Uterus (tissue), 2 donors: Measurements from ENCODE around the gene MS4A18.

Experiments
- POLR2A ChIP-seq, 2 donors: fragments of 450-650 bp; IDR thresholded peaks; one replicate each; pipeline ENCODE4 v1.6.1; 2016; ENCODE audit warnings: antibody characterized with exemption in 2 of 2, mild to moderate bottlenecking in 1 of 2, moderate library complexity in 1 of 2
- TF ChIP-seq, protein P1 (sequence below), 4 experiments: fragments of 200-600 bp in 2 of 4; fragments of 450-650 bp in 2 of 4; sonication (generic) in 2 of 4; IDR thresholded peaks; one replicate each; pipeline ENCODE4 v1.5.1; 2016 to 2019; ENCODE audit warnings: antibody characterized with exemption in 4 of 4, mild to moderate bottlenecking in 2 of 4, moderate library complexity in 1 of 4

DNA sequence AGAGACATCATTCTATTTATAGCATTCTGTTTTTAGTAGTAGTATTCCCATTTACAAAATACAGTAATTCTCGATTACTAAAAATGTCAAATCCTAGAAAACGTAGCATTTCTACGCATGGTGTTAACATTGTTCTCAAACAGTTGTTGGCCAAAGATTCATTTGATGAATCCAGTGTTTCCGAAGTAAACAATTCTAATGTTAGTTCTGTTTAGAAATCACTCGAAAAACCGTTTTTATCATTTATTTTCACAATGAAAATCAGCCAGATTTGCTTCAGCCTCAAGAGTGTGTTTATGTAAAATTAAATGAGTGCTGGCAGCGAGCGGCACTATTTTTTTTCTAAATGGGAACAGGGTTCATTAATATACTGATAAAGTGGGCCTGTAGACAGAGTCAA lies 7.1 kb downstream of the MS4A18 start:
- TF ChIP-seq, protein P1, sequence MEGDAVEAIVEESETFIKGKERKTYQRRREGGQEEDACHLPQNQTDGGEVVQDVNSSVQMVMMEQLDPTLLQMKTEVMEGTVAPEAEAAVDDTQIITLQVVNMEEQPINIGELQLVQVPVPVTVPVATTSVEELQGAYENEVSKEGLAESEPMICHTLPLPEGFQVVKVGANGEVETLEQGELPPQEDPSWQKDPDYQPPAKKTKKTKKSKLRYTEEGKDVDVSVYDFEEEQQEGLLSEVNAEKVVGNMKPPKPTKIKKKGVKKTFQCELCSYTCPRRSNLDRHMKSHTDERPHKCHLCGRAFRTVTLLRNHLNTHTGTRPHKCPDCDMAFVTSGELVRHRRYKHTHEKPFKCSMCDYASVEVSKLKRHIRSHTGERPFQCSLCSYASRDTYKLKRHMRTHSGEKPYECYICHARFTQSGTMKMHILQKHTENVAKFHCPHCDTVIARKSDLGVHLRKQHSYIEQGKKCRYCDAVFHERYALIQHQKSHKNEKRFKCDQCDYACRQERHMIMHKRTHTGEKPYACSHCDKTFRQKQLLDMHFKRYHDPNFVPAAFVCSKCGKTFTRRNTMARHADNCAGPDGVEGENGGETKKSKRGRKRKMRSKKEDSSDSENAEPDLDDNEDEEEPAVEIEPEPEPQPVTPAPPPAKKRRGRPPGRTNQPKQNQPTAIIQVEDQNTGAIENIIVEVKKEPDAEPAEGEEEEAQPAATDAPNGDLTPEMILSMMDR (IDR thresholded peaks at IDR 0.05): no peak
- TF ChIP-seq POLR2A (IDR thresholded peaks at IDR 0.05): no peak
